NCI-H128 (cell line): ENCODE results near the gene DSC1.
"Not testable (repeated sequence)": the region's sequence is repeated elsewhere in the genome, so short reads cannot be mapped to it uniquely, and the experiment has no call there.

Experiments
- DNase-seq: peaks from one replicate; lab custom pipeline; 2025; ENCODE audit not compliant: unreplicated experiment; lab: John Stamatoyannopoulos, UW

Gene DSC1

DNA sequence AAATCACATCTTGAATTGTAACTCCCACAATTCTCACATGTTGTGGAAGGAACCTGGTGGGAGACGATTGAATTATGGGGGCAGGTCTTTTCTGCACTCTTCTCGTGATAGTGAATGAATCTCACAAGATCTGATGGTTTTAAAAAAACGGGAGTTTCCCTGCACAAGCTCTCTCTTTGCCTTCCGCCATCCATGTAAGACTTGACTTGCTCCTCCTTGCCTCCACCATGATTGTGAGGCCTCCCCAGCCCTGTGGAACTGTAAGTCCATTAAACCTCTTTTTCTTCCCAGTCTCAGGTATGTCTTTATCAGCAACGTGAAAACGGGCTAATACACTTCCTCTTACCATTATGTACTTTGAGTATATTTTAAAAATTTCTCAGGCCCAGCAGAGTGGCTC lies 14.7 kb upstream of the DSC1 start:
- DNase-seq: not testable (repeated sequence)

- no peak for DNase-seq
Observed at GRCh38 chr18:31176531-31176930, 13.9 kb upstream of the DSC1 start.

DNA sequence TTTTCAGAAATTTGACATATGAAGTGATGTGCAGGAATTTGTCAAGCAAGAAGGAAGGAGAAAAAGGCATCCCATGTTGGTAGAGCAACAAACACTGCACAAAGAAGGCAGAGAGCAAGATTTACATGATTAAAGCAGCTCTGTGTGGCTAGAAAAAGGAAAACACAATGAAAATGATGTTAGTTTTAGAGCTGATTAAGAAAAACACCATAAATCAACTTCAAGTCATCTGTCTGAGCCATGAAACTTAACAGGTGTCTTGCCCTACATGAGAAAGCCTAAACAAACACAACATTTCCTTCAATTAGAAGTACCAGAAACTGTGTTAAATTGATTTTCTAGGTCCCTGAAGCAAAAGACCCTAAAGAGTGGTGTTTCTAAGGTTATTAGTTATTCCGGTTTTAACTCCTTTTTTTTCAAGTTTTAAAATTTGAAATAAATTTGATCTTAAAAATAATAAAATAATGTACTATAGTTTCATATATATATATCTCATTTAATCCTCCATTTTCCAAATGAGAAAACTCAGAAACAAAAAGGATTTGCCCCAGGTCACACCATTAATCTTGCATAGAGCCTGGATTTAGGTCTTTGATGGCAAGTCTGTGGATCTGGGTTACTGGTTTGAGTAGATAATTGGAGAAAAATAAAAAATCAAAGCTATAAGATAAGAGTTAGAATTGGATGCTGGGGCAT lies 8.6 kb upstream of the DSC1 start:
- no peak for DNase-seq

GRCh38 chr18:31170335-31170734 lies 7.7 kb upstream of the DSC1 start:
- no peak for DNase-seq

DNA sequence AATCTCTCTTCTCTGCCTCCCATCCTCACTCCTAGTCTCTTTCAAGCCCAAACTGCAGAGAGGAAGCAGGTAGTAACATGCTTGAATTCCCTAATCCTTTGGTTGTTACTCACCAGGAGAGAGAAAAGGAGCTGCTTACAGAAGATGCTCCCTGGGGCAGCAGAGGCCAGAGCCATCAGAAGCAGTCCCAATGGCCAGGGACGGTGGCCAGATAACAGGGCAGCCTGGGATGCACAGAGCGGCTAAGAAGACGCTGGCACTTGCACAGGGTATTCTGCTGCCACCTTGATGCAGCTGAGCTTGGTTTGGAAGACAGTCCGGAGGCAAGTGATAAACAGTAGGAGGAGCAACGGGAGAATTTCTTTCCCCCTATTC lies 250 bp downstream of the DSC1 start:
- no peak for DNase-seq

GRCh38 chr18:31161757-31162418 lies 768 bp downstream of the DSC1 start:
- no peak for DNase-seq

- DNase-seq: no peak
Observed at GRCh38 chr18:31156821-31157763, 5.6 kb downstream of the DSC1 start.

DNA sequence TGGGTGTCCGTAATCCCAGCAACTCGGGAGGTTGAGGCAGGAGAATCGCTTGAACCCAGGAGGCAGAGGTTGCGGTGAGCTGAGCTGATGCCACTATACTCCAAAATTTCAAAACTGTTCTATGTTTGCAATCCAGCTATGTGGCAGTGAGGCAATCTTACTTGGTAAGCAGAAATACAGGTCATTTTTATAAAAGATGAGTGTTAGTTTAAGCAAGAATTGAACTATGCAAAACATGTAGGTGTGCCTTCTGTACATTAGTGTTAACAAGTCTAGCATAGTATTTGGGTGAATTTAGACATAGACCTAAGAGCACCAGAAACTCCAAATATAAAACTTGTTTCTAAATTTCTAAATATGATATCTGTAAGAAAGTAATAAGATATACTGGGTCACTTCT lies 7.2 kb downstream of the DSC1 start:
- no peak for DNase-seq

GRCh38 chr18:31154181-31154580 lies 8.5 kb downstream of the DSC1 start:
- no peak for DNase-seq

GRCh38 chr18:31149351-31149750 lies 13.3 kb downstream of the DSC1 start:
- DNase-seq: no peak

DNA sequence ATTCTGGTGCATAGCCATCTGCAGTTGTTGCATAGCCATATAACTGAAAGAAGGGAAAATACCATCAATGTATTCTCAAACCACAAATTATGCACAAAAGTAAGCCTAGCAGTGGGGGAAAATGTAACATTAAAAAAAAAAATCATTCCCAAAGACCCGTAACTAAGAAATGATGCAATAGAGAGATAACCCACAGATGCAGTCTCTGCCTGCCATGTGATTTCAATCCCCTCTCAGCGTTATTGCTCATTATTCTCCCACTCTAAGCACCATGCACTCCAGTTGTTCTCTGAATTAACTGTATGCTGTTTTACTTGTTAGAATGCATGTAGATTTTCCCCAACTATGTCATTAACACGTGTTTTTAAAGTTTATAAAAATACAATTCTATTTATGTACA lies 14.1 kb downstream of the DSC1 start:
- no peak for DNase-seq

GRCh38 chr18:31146809-31147208 lies 15.8 kb downstream of the DSC1 start:
- DNase-seq: no peak

DNA sequence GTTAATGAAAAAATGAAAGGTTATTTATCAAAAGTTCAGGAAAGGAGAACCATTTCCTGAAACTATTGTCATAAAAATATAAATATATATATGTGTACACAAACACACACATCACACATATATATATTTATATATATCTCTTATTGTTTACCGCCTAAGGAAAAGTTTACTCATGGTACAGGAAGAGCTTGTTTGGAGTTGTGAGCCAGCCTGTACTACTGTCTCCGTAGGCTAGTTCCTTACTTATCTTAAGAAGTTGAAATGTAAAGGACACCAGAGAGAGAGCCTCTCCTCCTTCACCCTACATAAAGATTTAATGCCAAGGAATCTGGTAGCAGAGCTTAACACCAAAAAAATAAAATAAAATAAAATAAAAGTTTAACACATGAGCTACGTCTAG lies 19.6 kb downstream of the DSC1 start:
- DNase-seq: no peak

DNA sequence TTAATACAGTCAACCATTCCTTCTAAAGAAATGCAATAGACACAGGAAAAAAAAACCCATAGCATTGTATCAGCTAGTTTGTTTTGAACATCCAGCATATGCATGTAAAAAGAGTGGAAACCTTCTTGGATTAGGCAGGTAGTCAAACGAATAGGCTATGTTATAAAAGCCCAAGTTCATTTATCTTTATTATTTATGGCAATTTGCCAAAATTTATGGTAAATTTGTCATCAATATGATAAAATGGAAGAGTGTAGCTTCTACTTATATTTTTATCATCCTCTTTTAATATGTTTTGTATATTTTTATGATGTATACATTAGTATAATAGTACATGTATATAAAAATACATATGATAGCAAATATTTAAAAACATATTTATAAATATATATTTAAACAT lies 23.9 kb downstream of the DSC1 start:
- DNase-seq: no peak

DNA sequence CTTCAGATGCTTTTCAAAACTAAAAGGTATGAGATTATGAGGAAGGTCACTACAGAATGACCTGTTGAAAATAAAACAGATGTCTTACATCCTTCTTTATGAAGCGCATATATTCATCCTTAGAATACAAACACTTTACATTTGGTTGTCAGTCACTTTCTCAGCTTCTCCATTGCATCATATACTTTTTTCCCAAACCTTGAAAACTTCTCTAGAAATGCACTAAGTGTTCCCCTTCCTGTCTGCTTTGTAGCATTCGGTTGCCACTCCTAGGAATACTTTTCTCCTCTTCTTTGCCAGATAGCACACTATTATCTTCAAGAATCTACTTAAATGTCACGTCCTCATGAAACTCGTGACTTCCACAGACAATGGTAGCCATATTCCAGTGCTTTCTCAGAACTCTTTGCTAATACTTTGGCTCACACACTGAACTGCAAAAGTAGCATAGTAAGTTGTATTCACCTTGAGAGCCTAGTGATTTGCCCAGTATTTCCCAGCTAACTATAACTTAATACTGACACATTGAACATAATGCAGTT lies 27.6 kb downstream of the DSC1 start:
- no peak for DNase-seq

- DNase-seq: no peak
Observed at GRCh38 chr18:31129398-31130115, 33.1 kb downstream of the DSC1 start.

- DNase-seq: no peak
Observed at GRCh38 chr18:31125878-31126277, 36.8 kb downstream of the DSC1 start.

DNA sequence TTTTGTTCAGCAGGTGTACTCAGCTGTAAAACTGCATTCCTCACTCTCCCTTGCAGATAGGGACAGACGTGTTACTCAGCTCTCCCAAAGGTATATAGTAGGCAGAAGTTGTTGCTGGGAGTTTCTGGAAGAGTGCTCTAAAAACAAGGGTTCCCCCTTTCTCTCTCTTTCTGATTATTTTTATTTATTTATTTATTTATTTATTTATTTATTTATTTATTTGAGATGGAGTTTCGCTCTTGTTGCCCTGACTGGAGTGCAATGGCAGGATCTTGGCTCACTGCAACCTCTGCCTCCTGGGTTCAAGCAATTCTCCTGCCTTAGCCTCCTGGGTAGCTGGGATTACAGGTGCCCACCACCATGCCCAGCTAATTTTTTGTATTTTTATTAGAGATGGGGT lies 39.5 kb downstream of the DSC1 start:
- DNase-seq: not testable (repeated sequence)

GRCh38 chr18:31120594-31120993 lies 42.1 kb downstream of the DSC1 start:
- no peak for DNase-seq

GRCh38 chr18:31116853-31117595 lies 45.6 kb downstream of the DSC1 start:
- no peak for DNase-seq
